ENCODE data around the gene UBE2I.

DNA sequence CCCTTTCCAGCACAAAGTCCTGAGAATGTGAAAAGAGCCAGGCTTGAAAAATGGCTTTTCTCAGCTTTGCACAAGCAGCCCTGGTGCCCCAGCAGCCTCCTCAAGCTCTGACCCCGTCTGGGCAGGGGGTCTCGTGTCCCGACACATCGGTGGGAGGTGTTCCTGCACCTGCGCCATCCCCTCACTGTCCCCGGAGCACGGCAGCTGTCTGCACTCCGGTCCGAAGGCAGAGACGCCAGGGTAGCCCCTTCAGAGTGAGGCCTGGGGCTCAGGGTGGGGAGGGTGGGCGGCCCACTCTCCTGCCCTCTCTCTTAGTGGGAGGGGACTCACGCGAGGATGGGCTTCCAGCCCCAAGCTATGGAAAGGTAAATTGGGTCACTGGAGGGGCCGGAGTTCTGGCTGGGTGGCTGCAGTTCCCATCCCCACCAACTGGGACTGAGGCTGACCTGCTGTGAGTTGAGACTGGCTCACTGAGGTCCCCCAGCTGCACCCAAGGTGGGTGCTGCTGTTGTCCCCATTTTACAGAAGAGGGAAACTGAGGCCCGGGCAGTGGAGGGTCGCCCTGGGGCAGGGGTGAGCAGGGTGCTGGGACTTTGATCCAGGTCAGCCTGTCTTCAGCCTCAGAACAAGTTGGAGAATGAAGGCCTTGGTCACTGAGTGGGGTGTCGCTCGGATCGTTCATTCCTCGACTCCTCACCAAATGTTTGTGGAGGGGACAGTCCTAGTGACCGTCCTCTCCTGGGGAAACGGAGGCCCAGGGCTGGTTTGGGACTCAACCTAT is 21.7 kb downstream of the UBE2I start:
- TF ChIP-seq POLR2A (IDR thresholded peaks at IDR 0.05) (no peak), EP300 (IDR thresholded peaks at IDR 0.05) (no peak)
- TF ChIP-seq, protein P1, sequence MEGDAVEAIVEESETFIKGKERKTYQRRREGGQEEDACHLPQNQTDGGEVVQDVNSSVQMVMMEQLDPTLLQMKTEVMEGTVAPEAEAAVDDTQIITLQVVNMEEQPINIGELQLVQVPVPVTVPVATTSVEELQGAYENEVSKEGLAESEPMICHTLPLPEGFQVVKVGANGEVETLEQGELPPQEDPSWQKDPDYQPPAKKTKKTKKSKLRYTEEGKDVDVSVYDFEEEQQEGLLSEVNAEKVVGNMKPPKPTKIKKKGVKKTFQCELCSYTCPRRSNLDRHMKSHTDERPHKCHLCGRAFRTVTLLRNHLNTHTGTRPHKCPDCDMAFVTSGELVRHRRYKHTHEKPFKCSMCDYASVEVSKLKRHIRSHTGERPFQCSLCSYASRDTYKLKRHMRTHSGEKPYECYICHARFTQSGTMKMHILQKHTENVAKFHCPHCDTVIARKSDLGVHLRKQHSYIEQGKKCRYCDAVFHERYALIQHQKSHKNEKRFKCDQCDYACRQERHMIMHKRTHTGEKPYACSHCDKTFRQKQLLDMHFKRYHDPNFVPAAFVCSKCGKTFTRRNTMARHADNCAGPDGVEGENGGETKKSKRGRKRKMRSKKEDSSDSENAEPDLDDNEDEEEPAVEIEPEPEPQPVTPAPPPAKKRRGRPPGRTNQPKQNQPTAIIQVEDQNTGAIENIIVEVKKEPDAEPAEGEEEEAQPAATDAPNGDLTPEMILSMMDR (IDR thresholded peaks at IDR 0.05) = no peak
